ENCODE measurements around the gene TRIM42.

- TF ChIP-seq EZH2 (IDR thresholded peaks at IDR 0.05; ENCODE audit: low read length, missing control alignments) (no peak), CTCF (conservative IDR thresholded peaks at IDR 0.05 in 1 of 2, IDR thresholded peaks at IDR 0.05 in 1 of 2; ENCODE audit: low read depth in 1 of 2, low read length in 2 of 2) (no peak)
Observed at GRCh38 chr3:140723576-140723975, 45.7 kb downstream of the TRIM42 start.

Data from fibroblast of lung (primary cell).